CD4-positive, alpha-beta T cell treated with Interferon alpha-2 for 1 hour (primary cell): ENCODE results near the gene CDKL4.
A peak's percentile ranks its signal among the peaks of the same experiment; 100 is the strongest.
"Not testable (repeated sequence)": the region's sequence is repeated elsewhere in the genome, so short reads cannot be mapped to it uniquely, and the experiment has no call there.

Experiments used
- DNase-seq, 2 donors: peaks; one replicate each; pipeline ENCODE4 v3.0.0-alpha.2; 2020 to 2022

The CDKL4 gene

GRCh38 chr2:39243469-39244123 lies at the start of gene CDKL4:
Gene CDKL4, minus strand, starts transcription at chr2:39243970.
- peak; percentile 38 to 39 for DNase-seq

GRCh38 chr2:39290433-39290832 lies 46.7 kb upstream of the CDKL4 start:
- no peak for DNase-seq

- DNase-seq: no peak
These were observed 45.8 kb upstream of the CDKL4 start for GRCh38 chr2:39289609-39290008.

GRCh38 chr2:39283561-39283960 lies 39.8 kb upstream of the CDKL4 start:
- DNase-seq: no peak

- DNase-seq: no peak
These were observed 37.6 kb upstream of the CDKL4 start for GRCh38 chr2:39281391-39281790.

- DNase-seq: no peak
These were observed 31.2 kb upstream of the CDKL4 start for GRCh38 chr2:39275016-39275415.

- no peak for DNase-seq
These were observed 26.2 kb upstream of the CDKL4 start for GRCh38 chr2:39269941-39270340.

GRCh38 chr2:39266916-39267434 lies 23.2 kb upstream of the CDKL4 start:
- no peak for DNase-seq

GRCh38 chr2:39266139-39266805 lies 22.5 kb upstream of the CDKL4 start:
- no peak for DNase-seq

- no peak for DNase-seq
These were observed 21.5 kb upstream of the CDKL4 start for GRCh38 chr2:39265315-39265714.

- no peak for DNase-seq
These were observed 21.0 kb upstream of the CDKL4 start for GRCh38 chr2:39264733-39265132.

GRCh38 chr2:39260087-39260486 lies 16.3 kb upstream of the CDKL4 start:
- DNase-seq: no peak

GRCh38 chr2:39256040-39256439 lies 12.3 kb upstream of the CDKL4 start:
- no peak for DNase-seq

GRCh38 chr2:39252888-39253518 lies 9.2 kb upstream of the CDKL4 start:
- DNase-seq: no peak

GRCh38 chr2:39247512-39248043 lies 3.8 kb upstream of the CDKL4 start:
- DNase-seq: no peak

GRCh38 chr2:39246382-39246980 lies 2.7 kb upstream of the CDKL4 start:
- no peak for DNase-seq

GRCh38 chr2:39244963-39245625 lies 1.3 kb upstream of the CDKL4 start:
- peak; percentile 63 to 66 for DNase-seq

GRCh38 chr2:39244241-39244862 lies 582 bp upstream of the CDKL4 start:
- DNase-seq: not testable (repeated sequence)

- no peak for DNase-seq
These were observed 2.2 kb downstream of the CDKL4 start for GRCh38 chr2:39241588-39241987.

GRCh38 chr2:39240758-39241157 lies 3.0 kb downstream of the CDKL4 start:
- no peak for DNase-seq

GRCh38 chr2:39234754-39235153 lies 9.0 kb downstream of the CDKL4 start:
- DNase-seq: no peak

GRCh38 chr2:39232141-39232540 lies 11.6 kb downstream of the CDKL4 start:
- no peak for DNase-seq
